ENCODE results near the gene C2orf74.

- TF ChIP-seq, protein P1, sequence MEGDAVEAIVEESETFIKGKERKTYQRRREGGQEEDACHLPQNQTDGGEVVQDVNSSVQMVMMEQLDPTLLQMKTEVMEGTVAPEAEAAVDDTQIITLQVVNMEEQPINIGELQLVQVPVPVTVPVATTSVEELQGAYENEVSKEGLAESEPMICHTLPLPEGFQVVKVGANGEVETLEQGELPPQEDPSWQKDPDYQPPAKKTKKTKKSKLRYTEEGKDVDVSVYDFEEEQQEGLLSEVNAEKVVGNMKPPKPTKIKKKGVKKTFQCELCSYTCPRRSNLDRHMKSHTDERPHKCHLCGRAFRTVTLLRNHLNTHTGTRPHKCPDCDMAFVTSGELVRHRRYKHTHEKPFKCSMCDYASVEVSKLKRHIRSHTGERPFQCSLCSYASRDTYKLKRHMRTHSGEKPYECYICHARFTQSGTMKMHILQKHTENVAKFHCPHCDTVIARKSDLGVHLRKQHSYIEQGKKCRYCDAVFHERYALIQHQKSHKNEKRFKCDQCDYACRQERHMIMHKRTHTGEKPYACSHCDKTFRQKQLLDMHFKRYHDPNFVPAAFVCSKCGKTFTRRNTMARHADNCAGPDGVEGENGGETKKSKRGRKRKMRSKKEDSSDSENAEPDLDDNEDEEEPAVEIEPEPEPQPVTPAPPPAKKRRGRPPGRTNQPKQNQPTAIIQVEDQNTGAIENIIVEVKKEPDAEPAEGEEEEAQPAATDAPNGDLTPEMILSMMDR (IDR thresholded peaks at IDR 0.05; ENCODE audit: low read depth, low read length) = no peak
- no peak for TF ChIP-seq EZH2phosphoT487 (IDR thresholded peaks at IDR 0.05; ENCODE audit: low read depth)
These were observed 23.1 kb upstream of the C2orf74 start for GRCh38 chr2:61138859-61139258.

Data from OCI-LY3 (cell line).